Adrenal gland (tissue), 5 donors: ENCODE data around the gene DLK1.

Source experiments
- POLR2A ChIP-seq, 2 donors: fragments of 450-650 bp; IDR thresholded peaks; one replicate each; pipeline ENCODE4 v1.6.1; 2017; ENCODE audit warnings: antibody characterized with exemption in 2 of 2, mild to moderate bottlenecking in 2 of 2, moderate library complexity in 1 of 2
- TF ChIP-seq, protein P1 (sequence below), 6 experiments: fragments of 450-650 bp in 4 of 6; fragments of 200-600 bp in 2 of 6; sonication (generic) in 1 of 6; IDR thresholded peaks; 1 replicate in 5 of 6; 2 replicates in 1 of 6; pipeline versions ENCODE4 v1.5.1 to v1.8.0; 2016 to 2021; ENCODE audit warnings: antibody characterized with exemption in 6 of 6, mild to moderate bottlenecking in 2 of 6, moderate library complexity in 1 of 6
- donor health status: DM: no; HTN: no; CAD: no.

DNA sequence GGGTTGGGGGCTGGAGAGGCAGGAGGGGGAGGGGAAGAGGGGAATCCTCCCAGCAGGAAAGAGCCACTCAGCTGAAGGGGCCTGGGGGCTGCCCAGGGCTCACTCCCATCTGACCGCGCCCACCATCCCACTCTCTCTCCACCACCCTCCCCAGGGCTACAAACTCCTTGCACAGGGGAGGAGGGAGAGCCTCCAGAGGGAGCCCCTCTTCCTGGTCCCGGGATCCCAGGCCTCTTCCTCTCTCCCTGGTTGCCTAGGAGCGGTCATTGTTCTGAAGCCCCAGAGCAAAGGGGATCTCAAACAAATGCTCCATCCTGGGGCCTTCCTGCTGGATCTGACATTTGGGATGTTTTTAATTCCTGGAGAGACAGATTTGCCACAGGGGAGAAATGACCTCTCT, 39.8 kb upstream of the DLK1 start:
- TF ChIP-seq, protein P1, sequence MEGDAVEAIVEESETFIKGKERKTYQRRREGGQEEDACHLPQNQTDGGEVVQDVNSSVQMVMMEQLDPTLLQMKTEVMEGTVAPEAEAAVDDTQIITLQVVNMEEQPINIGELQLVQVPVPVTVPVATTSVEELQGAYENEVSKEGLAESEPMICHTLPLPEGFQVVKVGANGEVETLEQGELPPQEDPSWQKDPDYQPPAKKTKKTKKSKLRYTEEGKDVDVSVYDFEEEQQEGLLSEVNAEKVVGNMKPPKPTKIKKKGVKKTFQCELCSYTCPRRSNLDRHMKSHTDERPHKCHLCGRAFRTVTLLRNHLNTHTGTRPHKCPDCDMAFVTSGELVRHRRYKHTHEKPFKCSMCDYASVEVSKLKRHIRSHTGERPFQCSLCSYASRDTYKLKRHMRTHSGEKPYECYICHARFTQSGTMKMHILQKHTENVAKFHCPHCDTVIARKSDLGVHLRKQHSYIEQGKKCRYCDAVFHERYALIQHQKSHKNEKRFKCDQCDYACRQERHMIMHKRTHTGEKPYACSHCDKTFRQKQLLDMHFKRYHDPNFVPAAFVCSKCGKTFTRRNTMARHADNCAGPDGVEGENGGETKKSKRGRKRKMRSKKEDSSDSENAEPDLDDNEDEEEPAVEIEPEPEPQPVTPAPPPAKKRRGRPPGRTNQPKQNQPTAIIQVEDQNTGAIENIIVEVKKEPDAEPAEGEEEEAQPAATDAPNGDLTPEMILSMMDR (IDR thresholded peaks at IDR 0.05): no peak
- no peak for TF ChIP-seq POLR2A (IDR thresholded peaks at IDR 0.05)
